ENCODE measurements around the gene EYA2.

Gene EYA2

DNA sequence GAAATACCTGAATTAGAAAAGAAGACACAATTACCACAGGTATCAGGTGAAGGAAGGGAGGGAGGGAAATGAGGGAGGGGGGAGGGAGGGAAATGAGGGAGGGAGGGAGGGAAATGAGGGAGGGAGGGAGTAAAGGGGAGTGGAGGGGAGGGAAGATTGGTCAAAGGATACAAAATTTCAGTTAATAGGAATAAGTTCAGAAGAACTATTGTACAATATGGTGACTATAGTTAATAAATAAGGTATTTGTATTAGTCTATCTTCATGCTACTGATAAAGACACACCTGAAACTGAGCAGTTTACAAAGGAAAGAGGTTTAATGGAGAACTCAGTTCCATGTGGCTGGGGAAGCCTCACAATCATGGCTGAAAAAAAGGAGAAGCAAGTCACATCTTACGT is 185.7 kb downstream of the EYA2 start:
- DNase-seq = no peak

DNA sequence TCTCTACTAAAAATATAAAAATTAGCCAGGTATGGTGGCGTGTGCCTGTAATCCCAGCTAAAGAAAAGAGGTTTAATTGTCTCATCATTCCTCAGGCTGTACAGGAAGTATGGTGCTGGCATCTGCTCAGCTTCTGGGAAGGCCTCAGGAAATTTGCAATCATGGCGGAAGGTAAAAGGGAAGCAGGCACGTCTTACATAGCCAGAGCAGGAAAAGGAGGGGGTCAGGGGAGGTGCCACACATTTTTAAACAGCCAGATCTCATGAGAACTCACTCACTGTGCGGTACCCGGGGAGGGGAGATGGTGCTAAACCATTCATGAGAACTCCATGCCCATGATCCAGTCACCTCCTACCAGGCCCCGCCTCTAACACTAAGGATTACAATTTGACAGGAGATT is 191.7 kb downstream of the EYA2 start:
- no peak for DNase-seq

- DNase-seq = no peak
Observed at GRCh38 chr20:47088335-47088734, 193.7 kb downstream of the EYA2 start.

- no peak for DNase-seq
Observed at GRCh38 chr20:47089151-47089550, 194.5 kb downstream of the EYA2 start.

- no peak for DNase-seq
Observed at GRCh38 chr20:47090835-47091234, 196.2 kb downstream of the EYA2 start.

- DNase-seq = no peak
Observed at GRCh38 chr20:47093320-47093966, 198.8 kb downstream of the EYA2 start.

DNA sequence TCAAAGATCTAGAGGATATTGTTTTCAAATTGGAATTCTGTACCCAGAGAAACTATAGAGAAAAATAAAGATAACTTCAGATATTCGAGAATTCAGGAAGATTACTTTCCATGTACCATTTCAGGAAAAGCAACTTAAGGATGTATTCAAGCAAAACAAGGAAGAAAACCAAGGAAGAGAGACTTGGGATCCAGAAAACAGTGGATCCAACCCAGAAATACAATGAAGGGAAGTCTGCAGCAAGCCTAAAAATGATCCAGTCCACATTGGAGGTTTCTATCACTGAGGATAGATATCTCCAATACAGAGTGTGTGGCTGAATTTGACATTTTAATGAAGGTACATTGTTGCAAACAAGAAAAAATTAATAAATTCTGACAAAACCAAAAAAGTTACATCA is 201.0 kb downstream of the EYA2 start:
- no peak for DNase-seq

GRCh38 chr20:47097691-47098622 is 203.3 kb downstream of the EYA2 start:
- DNase-seq = no peak

DNA sequence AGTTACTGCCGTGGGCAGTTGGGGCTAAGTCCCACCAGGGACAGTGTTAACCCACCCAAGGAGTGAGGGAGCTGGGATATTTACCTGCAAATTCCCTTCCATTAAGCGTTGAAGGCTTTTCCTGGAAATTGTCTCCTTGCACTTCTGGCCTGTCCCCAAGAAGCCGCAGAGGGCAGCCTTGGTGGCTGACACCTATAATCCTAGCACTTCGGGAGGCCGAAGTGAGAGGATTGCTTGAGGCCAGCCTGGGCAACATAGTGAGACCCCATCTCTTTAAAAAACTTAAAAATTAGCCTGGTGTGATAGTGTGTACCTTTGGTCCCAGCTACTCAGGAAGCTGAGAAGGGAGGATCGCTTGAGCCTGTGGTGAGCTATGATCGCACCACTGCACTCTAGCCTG is 204.4 kb downstream of the EYA2 start:
- DNase-seq = no peak

DNA sequence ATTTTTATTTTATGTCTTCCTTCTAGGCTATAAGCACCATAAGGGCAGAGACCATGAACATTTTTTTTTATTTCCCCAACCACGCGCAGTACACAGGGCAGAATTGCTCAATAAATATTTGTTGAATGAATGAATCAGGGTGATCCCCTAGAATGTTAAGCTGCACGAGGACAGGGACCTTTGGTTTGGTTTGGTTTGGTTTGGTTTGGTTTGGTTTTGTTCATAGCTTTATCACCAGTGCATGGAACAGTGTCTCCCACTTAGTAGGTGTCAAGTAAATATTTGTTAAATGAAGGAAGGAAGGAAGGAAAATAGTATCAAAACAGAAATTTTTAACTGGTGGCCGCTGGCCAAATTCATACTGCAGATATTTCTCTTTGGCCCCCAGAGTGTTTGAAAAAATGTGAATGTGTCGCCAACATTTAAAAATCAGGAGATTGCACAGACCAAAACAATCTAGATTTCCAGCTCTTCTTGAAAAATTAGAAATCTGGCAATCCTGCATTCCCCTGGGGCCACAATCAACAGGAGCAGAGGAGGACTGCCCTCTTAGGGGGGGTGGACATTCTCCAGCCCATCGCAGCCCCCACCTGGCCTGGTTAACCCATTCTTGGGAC is 205.3 kb downstream of the EYA2 start:
- DNase-seq = no peak

- DNase-seq = no peak
Observed at GRCh38 chr20:47102629-47103028, 208.0 kb downstream of the EYA2 start.

- no peak for DNase-seq
Observed at GRCh38 chr20:47106786-47107185, 212.1 kb downstream of the EYA2 start.

GRCh38 chr20:47108994-47109393 is 214.4 kb downstream of the EYA2 start:
- no peak for DNase-seq

GRCh38 chr20:47110819-47111218 is 216.2 kb downstream of the EYA2 start:
- no peak for DNase-seq

DNA sequence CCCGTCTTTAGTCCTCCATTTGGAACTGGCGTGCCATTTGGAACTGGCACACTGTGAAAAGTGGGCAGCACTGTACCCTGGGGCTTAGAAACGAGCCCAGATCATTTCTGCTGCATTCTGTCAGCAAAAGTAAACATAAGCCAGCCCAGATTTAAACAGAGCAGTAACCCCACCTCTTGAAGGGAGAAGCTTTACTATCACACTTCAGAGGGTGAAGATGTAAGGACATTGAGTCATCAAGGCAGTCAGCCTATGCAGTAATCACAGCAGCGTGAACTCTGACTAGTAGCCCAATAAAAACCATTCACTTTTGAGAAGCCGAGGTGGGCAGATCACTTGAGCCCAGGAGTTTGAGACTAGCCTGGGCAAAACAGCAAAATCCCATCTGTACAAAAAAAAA is 216.9 kb downstream of the EYA2 start:
- DNase-seq = no peak

DNA sequence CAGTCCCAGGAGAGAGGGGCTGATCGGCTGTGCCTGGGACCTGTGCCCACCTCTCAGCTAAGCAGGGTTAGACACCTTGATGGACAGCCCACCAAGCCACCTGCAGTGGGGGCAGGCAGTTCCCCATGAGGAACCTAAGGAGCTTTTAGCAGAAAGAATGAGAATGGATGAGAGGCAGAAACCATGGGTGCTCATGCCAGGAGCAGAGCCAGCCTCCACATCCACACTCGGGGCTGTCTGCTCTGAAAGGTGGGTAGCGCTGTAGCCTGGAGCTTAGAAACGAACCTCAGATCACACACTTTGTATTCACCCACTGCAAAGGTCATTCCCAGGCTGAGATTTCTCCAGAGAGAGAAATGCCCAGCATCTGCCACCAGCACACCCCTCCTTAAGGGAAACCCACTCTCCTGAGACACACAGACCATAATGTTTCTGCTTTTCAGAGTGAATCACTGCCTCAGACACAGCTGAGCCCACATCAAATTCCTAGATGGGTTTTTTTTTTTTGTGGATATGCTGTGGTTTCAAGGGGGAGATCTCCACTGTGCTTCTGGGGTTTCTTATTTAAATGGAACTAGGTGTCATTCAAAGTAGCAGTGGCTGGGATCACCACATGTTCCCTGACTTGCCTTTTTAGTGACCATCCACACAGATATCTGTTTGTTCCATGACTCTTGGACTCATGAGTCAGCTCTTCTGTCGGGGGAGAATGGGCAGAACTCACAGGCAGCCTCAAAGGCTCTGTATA is 218.9 kb downstream of the EYA2 start:
- DNase-seq = no peak

- no peak for DNase-seq
Observed at GRCh38 chr20:47115694-47116093, 221.1 kb downstream of the EYA2 start.

- DNase-seq = no peak
Observed at GRCh38 chr20:47117371-47117770, 222.7 kb downstream of the EYA2 start.

DNA sequence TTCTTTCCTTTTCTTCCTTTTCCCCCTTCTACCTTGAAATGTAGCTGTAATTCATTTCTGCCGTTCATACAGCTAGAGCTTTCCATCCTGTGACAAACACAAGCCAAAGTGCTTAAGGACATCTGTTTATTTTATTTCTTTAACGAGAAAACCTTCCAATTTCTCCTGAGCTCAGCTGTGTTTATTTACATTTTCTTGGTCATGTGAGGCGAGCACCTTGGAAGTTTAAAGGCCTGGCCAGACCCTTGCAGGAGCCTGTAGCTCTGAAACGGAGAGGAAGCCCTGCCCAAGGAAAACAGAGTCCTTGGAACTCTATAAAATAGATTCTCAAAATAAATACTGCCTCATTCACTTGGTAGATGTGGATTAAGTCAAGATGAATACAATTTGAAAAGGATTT is 223.1 kb downstream of the EYA2 start:
- DNase-seq = no peak

DNA sequence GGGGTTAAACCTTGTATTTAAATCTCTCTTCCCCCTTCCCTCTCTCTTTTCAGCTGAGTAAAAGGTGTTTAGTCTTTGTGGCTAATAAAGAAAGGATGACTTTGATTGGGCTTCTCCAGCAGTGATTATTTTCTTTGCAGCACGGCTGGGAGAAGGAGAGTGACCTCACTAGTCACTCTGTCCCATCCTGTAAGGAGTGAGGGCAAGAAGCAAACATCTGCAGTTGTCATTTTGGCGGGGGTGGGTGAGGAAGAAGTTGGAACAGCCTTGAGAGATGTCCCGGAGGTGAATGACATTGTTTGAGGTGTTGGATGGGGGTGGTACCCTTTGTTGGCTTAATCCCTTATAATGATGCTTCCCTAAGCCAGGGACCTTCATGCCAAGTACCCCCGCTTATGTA is 223.6 kb downstream of the EYA2 start:
- no peak for DNase-seq

- no peak for DNase-seq
Observed at GRCh38 chr20:47118641-47119040, 224.0 kb downstream of the EYA2 start.

DNA sequence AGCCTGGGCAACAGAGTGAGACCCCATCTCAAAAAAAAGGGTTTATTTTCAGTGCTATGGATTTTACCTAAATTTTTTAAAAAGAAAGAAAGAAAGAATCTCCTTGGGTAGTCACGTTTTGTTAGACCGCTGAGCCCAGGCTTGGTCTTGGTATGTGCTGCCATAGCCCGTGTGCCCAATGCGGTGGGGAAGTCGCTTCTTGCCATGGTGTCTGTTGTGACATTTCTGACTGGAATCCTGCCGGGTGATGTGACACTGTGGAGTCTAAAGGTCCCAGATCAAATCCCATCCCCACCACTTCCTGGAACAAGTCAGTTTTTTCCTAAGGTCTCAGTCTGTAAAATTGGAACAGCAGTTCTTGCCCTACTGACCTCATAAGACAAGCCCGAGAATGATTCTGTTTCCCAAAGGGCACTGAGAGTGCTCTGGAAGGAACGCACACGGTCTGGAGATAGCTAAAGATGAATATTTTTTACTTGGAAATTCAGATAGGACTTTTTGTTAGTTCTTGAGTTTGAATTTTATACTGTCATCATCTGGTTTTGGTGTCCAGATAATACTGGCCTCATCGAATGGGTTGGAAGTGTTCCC is 225.8 kb downstream of the EYA2 start:
- no peak for DNase-seq

- no peak for DNase-seq
Observed at GRCh38 chr20:47122560-47122959, 227.9 kb downstream of the EYA2 start.

All from activated T-cell treated with anti-CD3 and anti-CD28 coated beads, Interleukin-2, amount 50 U/mL, for 1 hour (primary cell).